Activated T-cell treated with anti-CD3 and anti-CD28 coated beads for 24 hours (primary cell): ENCODE measurements around the gene ORAI3.

Source experiments
- DNase-seq: peaks from one replicate; pipeline ENCODE4 v3.0.0-alpha.2; 2020; ENCODE audit warnings: low read depth

Gene ORAI3

GRCh38 chr16:30992276-30992780 lies 43.5 kb downstream of the ORAI3 start:
- DNase-seq, result no peak

GRCh38 chr16:30992931-30993816 lies 44.3 kb downstream of the ORAI3 start:
- no peak for DNase-seq

GRCh38 chr16:30995927-30996323 lies 47.1 kb downstream of the ORAI3 start:
- DNase-seq, result no peak

GRCh38 chr16:30996324-30996984 lies 47.6 kb downstream of the ORAI3 start:
- no peak for DNase-seq

DNA sequence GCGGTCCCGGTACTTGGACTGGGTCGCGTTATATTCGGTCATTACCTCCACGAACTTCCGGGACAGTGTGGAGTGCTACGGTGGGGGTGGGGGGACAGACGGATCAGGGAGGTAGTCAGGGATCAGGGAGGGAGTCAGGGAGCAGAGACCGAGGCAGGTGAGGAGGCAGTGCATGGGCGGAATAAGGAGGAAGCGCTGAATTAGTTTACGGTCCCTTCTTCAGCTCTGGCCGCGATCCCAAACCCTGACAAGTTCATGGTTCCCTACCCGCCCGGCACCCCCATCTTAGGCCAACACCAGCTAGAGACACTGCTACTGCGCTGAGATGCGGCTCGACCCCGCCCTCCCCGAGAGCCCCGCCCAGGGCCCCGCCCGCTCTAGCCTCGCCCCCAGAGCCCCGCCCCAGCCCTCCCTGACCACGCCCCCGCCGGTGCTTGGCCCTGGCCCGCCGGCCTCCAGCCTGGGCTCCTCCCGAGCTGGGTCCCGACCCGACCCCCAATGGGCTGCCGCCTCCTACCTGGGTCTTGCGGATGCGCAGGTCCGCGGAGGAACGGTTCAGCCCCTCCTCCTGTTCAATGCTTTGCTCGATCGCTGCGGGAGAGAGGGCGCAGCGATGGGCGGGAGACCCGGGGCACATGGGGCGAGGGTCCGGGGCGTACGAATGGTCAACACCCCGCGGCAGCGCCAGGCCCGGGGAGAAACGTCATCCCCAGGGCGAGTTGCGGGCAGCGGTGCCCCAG lies 48.3 kb downstream of the ORAI3 start:
- DNase-seq, result peak; percentile 77

- DNase-seq, result no peak
Measured at GRCh38 chr16:30997725-30998711, 49.1 kb downstream of the ORAI3 start.

- no peak for DNase-seq
Measured at GRCh38 chr16:30998852-30999761, 50.2 kb downstream of the ORAI3 start.

DNA sequence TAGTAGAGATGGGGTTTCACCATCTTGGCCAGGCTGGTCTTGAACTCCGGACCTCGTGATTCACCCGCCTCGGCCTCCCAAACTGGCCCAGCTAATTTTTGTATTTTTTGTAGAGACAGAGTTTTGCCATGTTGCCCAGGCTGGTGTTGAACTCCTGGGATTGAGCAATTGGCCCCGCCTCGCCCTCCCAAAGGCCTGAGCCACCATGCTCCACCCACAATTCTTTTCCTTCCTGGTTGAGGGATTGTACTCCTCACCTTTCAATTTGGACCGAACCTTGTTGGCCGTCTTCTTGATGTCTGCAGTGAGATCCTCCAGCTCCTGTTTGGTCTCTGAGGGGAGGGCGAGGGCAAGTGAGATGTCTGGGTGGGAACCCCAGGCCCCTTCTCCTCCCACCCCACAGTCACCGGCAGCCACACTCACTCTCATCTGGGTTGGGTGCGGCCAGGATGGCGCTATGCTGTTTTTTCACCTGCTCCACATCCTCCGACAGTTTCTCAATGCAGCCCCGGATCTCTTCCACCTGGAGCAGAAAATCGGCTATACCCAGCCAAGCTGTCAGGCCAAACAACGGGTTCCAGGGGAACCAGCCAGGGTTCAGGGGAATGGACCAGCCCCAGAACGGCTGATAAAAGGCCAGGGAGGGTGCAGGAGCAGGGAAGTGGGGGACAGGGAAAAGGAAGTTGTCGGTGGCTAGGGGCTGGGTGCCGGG lies 52.0 kb downstream of the ORAI3 start:
- DNase-seq, result no peak

- DNase-seq, result no peak
Measured at GRCh38 chr16:31001507-31002249, 52.8 kb downstream of the ORAI3 start.

DNA sequence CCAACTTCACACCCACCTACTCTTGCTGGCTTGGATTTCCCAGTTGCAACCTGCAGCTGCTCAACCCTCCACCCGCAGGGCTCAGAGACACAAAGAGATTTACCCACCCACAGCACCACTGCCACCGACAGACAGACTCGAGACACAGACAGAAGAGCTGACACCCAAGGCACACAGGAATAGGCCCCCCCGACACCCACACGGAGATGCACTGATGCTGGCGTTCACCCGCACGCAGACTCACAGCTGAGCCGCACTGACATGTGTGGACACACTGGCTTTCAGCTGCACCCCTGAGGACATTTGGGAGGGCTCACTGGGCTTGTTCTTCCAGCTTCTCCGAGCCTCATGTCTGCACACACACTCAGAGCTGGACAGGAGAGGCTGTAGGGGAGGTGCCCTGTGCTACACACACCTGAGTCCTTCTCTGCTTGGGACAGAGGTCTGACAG lies 53.4 kb downstream of the ORAI3 start:
- no peak for DNase-seq

GRCh38 chr16:31002862-31003341 lies 54.0 kb downstream of the ORAI3 start:
- DNase-seq, result no peak

GRCh38 chr16:31003744-31004143 lies 54.9 kb downstream of the ORAI3 start:
- no peak for DNase-seq
